ENCODE data around the gene SLC24A3. TPM values are rescaled to one million over a fixed set of nuclear protein-coding genes. Genes with fewer than 3 reads are reported as not detected.

SLC24A3 gene
- total and polyA plus RNA-seq, 2 donors from 2014 or later: 0.86 to 5.2 TPM

DNA sequence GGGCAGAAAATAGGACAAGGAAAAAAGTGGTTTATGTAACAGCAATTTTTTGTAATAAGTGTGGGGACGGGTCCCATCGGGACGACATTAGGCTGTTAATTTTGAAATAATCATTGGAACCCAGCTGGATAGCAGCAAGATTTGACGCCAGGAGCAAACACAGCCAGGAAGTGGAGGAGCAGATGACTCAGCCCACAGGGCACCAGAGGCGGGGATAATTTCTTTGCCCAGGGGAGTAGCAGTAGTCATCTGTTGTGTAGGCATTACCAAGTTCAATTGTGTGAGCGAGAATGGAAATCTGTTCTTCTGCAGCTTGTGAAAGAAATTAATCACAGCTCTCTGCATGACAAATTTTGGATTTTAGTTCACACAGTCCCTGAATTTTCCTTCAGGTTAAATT is 523.0 kb downstream of the SLC24A3 start:
- intact Hi-C loops (cut with DNase I): no loop called here
- Histone ChIP-seq H3K36me3 (ENCODE audit: control insufficient read depth in 2 of 3, insufficient read depth in 3 of 3, low read length in 3 of 3) (no peaks in the 10 kb centered on the region), H3K27ac (ENCODE audit: low read depth in 2 of 2, low read length in 2 of 2) (no peak overlapping the region), H3K9me3 (ENCODE audit: control insufficient read depth in 2 of 3, insufficient read depth in 1 of 3, low read length in 3 of 3) (no peaks in the 10 kb centered on the region), H3K4me1 (ENCODE audit: control insufficient read depth in 2 of 3, insufficient read depth in 2 of 3, low read depth in 1 of 3, low read length in 3 of 3) (no peaks in the 10 kb centered on the region), H3K27me3 (ENCODE audit: control insufficient read depth, insufficient read depth, low read length) (no peaks in the 10 kb centered on the region), H3K4me3 (ENCODE audit: low read length in 3 of 3) (no peak overlapping the region), H3K9ac (ENCODE audit: low read length in 3 of 3) (no peak overlapping the region)
- FAIRE-seq (no peak), DNase-seq (peak in 2 of 5 donors; percentile 31 to 86)
- TF ChIP-seq, protein P1, sequence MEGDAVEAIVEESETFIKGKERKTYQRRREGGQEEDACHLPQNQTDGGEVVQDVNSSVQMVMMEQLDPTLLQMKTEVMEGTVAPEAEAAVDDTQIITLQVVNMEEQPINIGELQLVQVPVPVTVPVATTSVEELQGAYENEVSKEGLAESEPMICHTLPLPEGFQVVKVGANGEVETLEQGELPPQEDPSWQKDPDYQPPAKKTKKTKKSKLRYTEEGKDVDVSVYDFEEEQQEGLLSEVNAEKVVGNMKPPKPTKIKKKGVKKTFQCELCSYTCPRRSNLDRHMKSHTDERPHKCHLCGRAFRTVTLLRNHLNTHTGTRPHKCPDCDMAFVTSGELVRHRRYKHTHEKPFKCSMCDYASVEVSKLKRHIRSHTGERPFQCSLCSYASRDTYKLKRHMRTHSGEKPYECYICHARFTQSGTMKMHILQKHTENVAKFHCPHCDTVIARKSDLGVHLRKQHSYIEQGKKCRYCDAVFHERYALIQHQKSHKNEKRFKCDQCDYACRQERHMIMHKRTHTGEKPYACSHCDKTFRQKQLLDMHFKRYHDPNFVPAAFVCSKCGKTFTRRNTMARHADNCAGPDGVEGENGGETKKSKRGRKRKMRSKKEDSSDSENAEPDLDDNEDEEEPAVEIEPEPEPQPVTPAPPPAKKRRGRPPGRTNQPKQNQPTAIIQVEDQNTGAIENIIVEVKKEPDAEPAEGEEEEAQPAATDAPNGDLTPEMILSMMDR (IDR thresholded peaks at IDR 0.05; ENCODE audit: borderline replicate concordance, extremely low read depth, insufficient read depth): no peak

DNA sequence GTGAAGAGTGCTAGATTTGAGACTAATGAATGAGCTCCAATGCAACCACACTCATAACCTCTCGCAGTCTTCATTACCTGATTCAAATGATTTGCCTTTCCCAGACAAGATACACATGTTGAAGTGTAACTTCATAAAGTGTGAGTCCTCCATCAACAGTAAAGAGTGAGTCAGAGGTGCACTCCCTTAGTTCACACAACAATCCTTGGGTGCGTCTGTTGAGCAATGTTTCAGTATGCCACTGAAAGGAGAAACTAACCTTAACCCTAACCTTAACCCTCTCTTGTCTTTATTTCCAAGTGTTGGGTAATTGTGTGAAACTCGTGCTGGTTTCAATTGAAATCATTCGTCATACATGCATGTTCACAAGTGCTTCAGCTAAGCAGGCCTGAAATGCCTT is 524.6 kb downstream of the SLC24A3 start:
- H3K4me3 ChIP-seq (ENCODE audit: low read length in 3 of 3): no peak overlapping the region
- H3K27ac ChIP-seq (ENCODE audit: low read depth in 2 of 2, low read length in 2 of 2): no peak overlapping the region
- TF ChIP-seq, protein P1 (IDR thresholded peaks at IDR 0.05; ENCODE audit: borderline replicate concordance, extremely low read depth, insufficient read depth): no peak
- H3K4me1 ChIP-seq (ENCODE audit: control insufficient read depth in 2 of 3, insufficient read depth in 2 of 3, low read depth in 1 of 3, low read length in 3 of 3): no peaks in the 10 kb centered on the region
- no peak overlapping the region for H3K9ac ChIP-seq (ENCODE audit: low read length in 3 of 3)
- H3K36me3 ChIP-seq (ENCODE audit: control insufficient read depth in 2 of 3, insufficient read depth in 3 of 3, low read length in 3 of 3): no peaks in the 10 kb centered on the region
- no peaks in the 10 kb centered on the region for H3K9me3 ChIP-seq (ENCODE audit: control insufficient read depth in 2 of 3, insufficient read depth in 1 of 3, low read length in 3 of 3)
- H3K27me3 ChIP-seq (ENCODE audit: control insufficient read depth, insufficient read depth, low read length): no peaks in the 10 kb centered on the region
- DNase-seq: no peak
- intact Hi-C loops (cut with DNase I): no loop called here
- FAIRE-seq: no peak

DNA sequence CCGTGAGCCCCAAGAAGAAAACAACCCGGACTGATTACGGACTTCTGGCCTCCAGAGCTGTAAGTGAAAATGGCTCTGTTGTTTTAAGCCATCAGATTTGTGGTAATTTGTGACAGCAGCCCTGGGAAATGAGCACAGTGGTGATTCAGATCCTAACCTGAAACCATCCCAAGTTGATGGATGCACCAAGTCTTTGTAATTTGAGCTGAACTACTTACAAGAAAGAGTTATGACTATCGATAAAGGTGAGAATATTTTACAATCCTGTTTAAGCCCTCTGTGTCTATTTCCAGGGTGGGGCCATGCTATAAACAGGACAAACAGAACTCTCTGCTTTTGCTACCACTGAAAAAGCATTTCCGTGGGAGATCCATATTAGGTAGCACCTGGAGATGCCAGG is 526.5 kb downstream of the SLC24A3 start:
- no peaks in the 10 kb centered on the region for H3K27me3 ChIP-seq (ENCODE audit: control insufficient read depth, insufficient read depth, low read length)
- TF ChIP-seq, protein P1 (IDR thresholded peaks at IDR 0.05; ENCODE audit: borderline replicate concordance, extremely low read depth, insufficient read depth): no peak
- no peaks in the 10 kb centered on the region for H3K36me3 ChIP-seq (ENCODE audit: control insufficient read depth in 2 of 3, insufficient read depth in 3 of 3, low read length in 3 of 3)
- no peaks in the 10 kb centered on the region for H3K9me3 ChIP-seq (ENCODE audit: control insufficient read depth in 2 of 3, insufficient read depth in 1 of 3, low read length in 3 of 3)
- H3K27ac ChIP-seq (ENCODE audit: low read depth in 2 of 2, low read length in 2 of 2): no peak overlapping the region
- H3K4me1 ChIP-seq (ENCODE audit: control insufficient read depth in 2 of 3, insufficient read depth in 2 of 3, low read depth in 1 of 3, low read length in 3 of 3): no peaks in the 10 kb centered on the region
- FAIRE-seq (no peak), DNase-seq (no peak)
- no peak overlapping the region for H3K4me3 ChIP-seq (ENCODE audit: low read length in 3 of 3)
- no peak overlapping the region for H3K9ac ChIP-seq (ENCODE audit: low read length in 3 of 3)
- intact Hi-C loops (cut with DNase I): no loop called here

DNA sequence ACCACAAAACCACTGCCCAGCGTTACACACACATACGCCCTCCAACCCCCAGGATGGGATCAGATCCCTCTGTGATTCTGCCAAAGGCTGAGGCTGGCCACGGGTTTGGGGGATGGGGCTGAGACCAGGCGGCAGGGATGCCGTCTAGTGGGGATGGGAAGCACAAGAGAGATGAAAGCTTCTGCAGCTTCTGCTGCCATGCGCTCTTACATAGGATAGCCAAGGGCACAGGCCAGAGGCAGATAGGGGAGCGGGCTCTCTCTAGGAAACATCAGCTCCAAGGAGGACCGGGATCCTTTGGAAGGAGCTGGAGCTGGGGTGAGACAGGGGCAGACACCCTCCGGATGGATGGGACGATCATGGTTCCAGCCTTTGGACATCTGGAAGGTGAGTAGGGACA is 526.9 kb downstream of the SLC24A3 start:
- DNase-seq: no peak
- no peaks in the 10 kb centered on the region for H3K27me3 ChIP-seq (ENCODE audit: control insufficient read depth, insufficient read depth, low read length)
- H3K9me3 ChIP-seq (ENCODE audit: control insufficient read depth in 2 of 3, insufficient read depth in 1 of 3, low read length in 3 of 3): no peaks in the 10 kb centered on the region
- TF ChIP-seq, protein P1 (IDR thresholded peaks at IDR 0.05; ENCODE audit: borderline replicate concordance, extremely low read depth, insufficient read depth): no peak
- H3K27ac ChIP-seq (ENCODE audit: low read depth in 2 of 2, low read length in 2 of 2): no peak overlapping the region
- intact Hi-C loops (cut with DNase I): no loop called here
- no peak for FAIRE-seq
- H3K36me3 ChIP-seq (ENCODE audit: control insufficient read depth in 2 of 3, insufficient read depth in 3 of 3, low read length in 3 of 3): no peaks in the 10 kb centered on the region
- no peak overlapping the region for H3K4me3 ChIP-seq (ENCODE audit: low read length in 3 of 3)
- H3K4me1 ChIP-seq (ENCODE audit: control insufficient read depth in 2 of 3, insufficient read depth in 2 of 3, low read depth in 1 of 3, low read length in 3 of 3): no peaks in the 10 kb centered on the region
- no peak overlapping the region for H3K9ac ChIP-seq (ENCODE audit: low read length in 3 of 3)

Measured in kidney (tissue), 14 donors.